Endothelial cell of umbilical vein (primary cell): Measurements from ENCODE around the gene NTN1. TPM values are rescaled to one million over a fixed set of nuclear protein-coding genes. Genes with fewer than 3 reads are reported as not detected.

ENCODE experiments used
- BruUV-seq: library from RNA; stranded (reverse); fragments of 400-500 nt; replicated peaks from 2 replicates; lab custom pipeline; 2021; lab: Mats Ljungman, UMichigan
- CTCF ChIA-PET: fragments of 300-600, 350-600 bp; sonication (Branson Sonifier 250); formaldehyde crosslinking; loops from one replicate; lab custom pipeline; 2021; ENCODE audit warnings: antibody characterized with exemption, inconsistent platforms; lab: Charles Lee
- POLR2A ChIA-PET: fragments of 300-600, 350-600 bp; sonication (Branson Sonifier 250); formaldehyde crosslinking; loops from one replicate; lab custom pipeline; 2021; ENCODE audit warnings: antibody characterized with exemption, inconsistent platforms; lab: Charles Lee
- DNase-seq: peaks from one replicate; pipeline ENCODE4 v3.0.0-alpha.2; 2011; ENCODE audit warnings: low read depth, low spot score
- FAIRE-seq: peaks from 2 replicates; lab custom pipeline; 2011; peaks lifted over from hg19 to GRCh38; lab: Jason Lieb, UNC
- H2AFZ ChIP-seq: 2 replicates; pipeline ENCODE4 v1.6.0; 2012; ENCODE audit warnings: low read depth, low read length, control low read depth, inconsistent platforms
- H3K27ac ChIP-seq: 2 replicates; pipeline ENCODE4 v1.5.1; 2011; ENCODE audit warnings: low read depth, mild to moderate bottlenecking, control low read depth, low read length, moderate library complexity; ENCODE audit not compliant: insufficient read depth
- H3K27me3 ChIP-seq, 2 experiments: 2 replicates each; pipeline versions ENCODE4 v1.6.0 to v1.6.1; 2011; ENCODE audit warnings: low read length in 2 of 2, mixed read lengths in 1 of 2; ENCODE audit not compliant: control insufficient read depth in 2 of 2, insufficient read depth in 2 of 2
- H3K36me3 ChIP-seq, 2 experiments: 2 replicates in 1 of 2; 3 replicates in 1 of 2; pipeline ENCODE4 v1.5.1; 2011; ENCODE audit warnings: low read length in 2 of 2, mild to moderate bottlenecking in 1 of 2, moderate library complexity in 1 of 2; ENCODE audit not compliant: control insufficient read depth in 2 of 2, insufficient read depth in 2 of 2; ENCODE audit errors: extremely low read depth in 1 of 2
- H3K4me1 ChIP-seq: 3 replicates; pipeline ENCODE4 v1.5.1; 2011; ENCODE audit warnings: mild to moderate bottlenecking, low read length; ENCODE audit not compliant: control insufficient read depth, insufficient read depth; ENCODE audit errors: extremely low read depth
- H3K4me2 ChIP-seq: 2 replicates; pipeline ENCODE4 v1.6.1; 2011; ENCODE audit warnings: low read length, control low read depth, mixed read lengths; ENCODE audit not compliant: insufficient read depth
- H3K4me3 ChIP-seq, 3 experiments: fragments of 200-600 bp in 1 of 3; sonication (generic), shearing (Covaris generic) in 1 of 3; replicated peaks in 1 of 3; 2 replicates each; pipeline ENCODE4 v1.5.1; 2011 to 2016; ENCODE audit warnings: control low read depth in 3 of 3, low read length in 3 of 3, mild to moderate bottlenecking in 2 of 3, inconsistent platforms in 1 of 3, low read depth in 1 of 3, moderate library complexity in 1 of 3; ENCODE audit not compliant: insufficient read depth in 1 of 3
- H3K79me2 ChIP-seq: 2 replicates; pipeline ENCODE4 v1.6.0; 2012; ENCODE audit warnings: low read length, inconsistent platforms; ENCODE audit not compliant: control insufficient read depth, insufficient read depth
- H3K9ac ChIP-seq: replicated peaks from 2 replicates; pipeline ENCODE3; 2011; ENCODE audit warnings: low read length, control low read depth; ENCODE audit not compliant: insufficient read depth; ENCODE audit errors: extremely low read depth
- H3K9me1 ChIP-seq: replicated peaks from 3 replicates; pipeline ENCODE4 v1.6.0; 2011; ENCODE audit warnings: mild to moderate bottlenecking, low read length; ENCODE audit not compliant: control insufficient read depth, insufficient read depth; ENCODE audit errors: extremely low read depth
- H3K9me3 ChIP-seq: replicated peaks from 2 replicates; pipeline ENCODE4 v1.5.1; 2012; ENCODE audit warnings: low read length, inconsistent platforms; ENCODE audit not compliant: control insufficient read depth, insufficient read depth
- H4K20me1 ChIP-seq: replicated peaks from 2 replicates; pipeline ENCODE3; 2011; ENCODE audit warnings: mild to moderate bottlenecking, low read length; ENCODE audit not compliant: control insufficient read depth, insufficient read depth; ENCODE audit errors: extremely low read depth
- CTCF ChIP-seq, 2 donors: IDR thresholded peaks; 1 replicate in 1 of 2; 2 replicates in 1 of 2; pipeline ENCODE4 v1.5.1; 2011; ENCODE audit warnings: low read length in 2 of 2, mild to moderate bottlenecking in 2 of 2, moderate library complexity in 2 of 2, control low read depth in 1 of 2, inconsistent platforms in 1 of 2, low read depth in 1 of 2; ENCODE audit not compliant: insufficient read depth in 1 of 2; ENCODE audit errors: extremely low read depth in 1 of 2
- EZH2 ChIP-seq: IDR thresholded peaks from 2 replicates; pipeline ENCODE4 v1.6.1; 2012; ENCODE audit warnings: borderline replicate concordance, low read depth, mild to moderate bottlenecking, moderate library complexity, low read length, inconsistent platforms; ENCODE audit not compliant: severe bottlenecking
- FOS ChIP-seq: IDR thresholded peaks from 2 replicates; pipeline ENCODE4 v1.6.1; 2011; ENCODE audit warnings: mild to moderate bottlenecking, low read length, moderate library complexity, borderline replicate concordance; ENCODE audit not compliant: insufficient read depth
- GATA2 ChIP-seq: IDR thresholded peaks from 2 replicates; pipeline ENCODE4 v1.7.0; 2011; ENCODE audit warnings: low read depth, mild to moderate bottlenecking, moderate library complexity, mixed read lengths, low read length; ENCODE audit not compliant: insufficient read length, insufficient read depth
- JUN ChIP-seq: IDR thresholded peaks from 2 replicates; pipeline ENCODE4 v1.6.1; 2011; ENCODE audit warnings: borderline replicate concordance, low read depth; ENCODE audit not compliant: insufficient read length, insufficient read depth
- MAX ChIP-seq: IDR thresholded peaks from 2 replicates; pipeline ENCODE4 v1.6.1; 2011; ENCODE audit not compliant: insufficient read depth, insufficient read length
- MYC ChIP-seq: IDR thresholded peaks from one replicate; pipeline ENCODE4 v1.6.1; 2011; ENCODE audit warnings: mild to moderate bottlenecking, low read depth, low read length
- POLR2A ChIP-seq: IDR thresholded peaks from 2 replicates; pipeline ENCODE4 v1.6.1; 2012; ENCODE audit warnings: low read depth, mild to moderate bottlenecking, control low read depth, low read length
- POLR2AphosphoS5 ChIP-seq: IDR thresholded peaks from 2 replicates; pipeline ENCODE4 v1.6.1; 2012; ENCODE audit warnings: low read depth, mild to moderate bottlenecking, control low read depth, low read length, moderate library complexity; ENCODE audit not compliant: insufficient read depth
- dilution Hi-C: fragments of 300-500 bp; cut with MboI; formaldehyde crosslinking; loops from one replicate; pipeline ENCODE4 v1.15.0; 2019; ENCODE audit warnings: low sequenced_read_pairs; ENCODE audit not compliant: extremely low pct_ligation_motif_present
- intact Hi-C: fragments of 100-400 bp; cut with micrococcal nuclease; formaldehyde crosslinking; loops from one replicate; pipeline ENCODE4 v1.10.0; 2022
- polyA plus RNA-seq, 4 experiments: library from polyadenylated mRNA; depleted of rRNA in 3 of 4; stranded (reverse) in 3 of 4; unstranded in 1 of 4; fragments of >200 nt; gene quantifications; 2 replicates each; pipeline versions ENCODE4 v1.2.1 to v1.2.3, GENCODE V29; 2011 to 2012; ENCODE audit warnings: missing spikeins in 1 of 4
- total RNA-seq: library from RNA; stranded (reverse); gene quantifications from 2 replicates; pipeline ENCODE4 v1.2.3, GENCODE V29; 2021

Gene NTN1
- total and polyA plus RNA-seq, 2 donors (not counting 3 experiments of a cell fraction or from before 2014, with no cell fraction given), result 0.10 to 0.18 TPM

GRCh38 chr17:9227819-9228407, 206.6 kb downstream of the NTN1 start:
- ChIA-PET POLR2A (no interaction called here), CTCF (no interaction called here)
- H3K9me3 ChIP-seq, result no peaks in the 10 kb centered on the region
- no peaks in the 10 kb centered on the region for H3K79me2 ChIP-seq
- no peak overlapping the region for H3K4me3 ChIP-seq
- H3K4me2 ChIP-seq, result no peak overlapping the region
- no peaks in the 10 kb centered on the region for H3K9me1 ChIP-seq
- H4K20me1 ChIP-seq, result no peaks in the 10 kb centered on the region
- DNase-seq (no peak), FAIRE-seq (no peak)
- TF ChIP-seq CTCF (IDR thresholded peaks at IDR 0.05; ENCODE audit: extremely low read depth in 1 of 2, insufficient read depth in 1 of 2, low read depth in 1 of 2, low read length in 2 of 2), result no peak
- no peak for TF ChIP-seq MYC
- TF ChIP-seq POLR2A, result no peak
- no peak for TF ChIP-seq JUN
- no peak overlapping the region for H2AFZ ChIP-seq
- BruUV-seq, result no TSS peak
- intact Hi-C loops (no loop called here), dilution Hi-C loops (no loop called here)
- H3K27me3 ChIP-seq, result no peaks in the 10 kb centered on the region
- no peaks in the 10 kb centered on the region for H3K36me3 ChIP-seq
- no peaks in the 10 kb centered on the region for H3K4me1 ChIP-seq
- no peak overlapping the region for H3K9ac ChIP-seq
- H3K27ac ChIP-seq, result no peak overlapping the region

- no peaks in the 10 kb centered on the region for H3K9me1 ChIP-seq
- no peak overlapping the region for H3K4me2 ChIP-seq
- no peak overlapping the region for H3K9ac ChIP-seq
- no peaks in the 10 kb centered on the region for H4K20me1 ChIP-seq
- TF ChIP-seq EZH2 (no peak), POLR2AphosphoS5 (no peak), MYC (no peak), MAX (no peak), POLR2A (no peak), GATA2 (no peak), JUN (no peak), FOS (no peak), CTCF (IDR thresholded peaks at IDR 0.05; ENCODE audit: extremely low read depth in 1 of 2, insufficient read depth in 1 of 2, low read depth in 1 of 2, low read length in 2 of 2) (no peak)
- H3K27me3 ChIP-seq, result no peaks in the 10 kb centered on the region
- BruUV-seq, result no TSS peak
- no peaks in the 10 kb centered on the region for H3K79me2 ChIP-seq
- H3K9me3 ChIP-seq, result no peaks in the 10 kb centered on the region
- no peak for FAIRE-seq
- no peak for DNase-seq
- ChIA-PET POLR2A (no interaction called here), CTCF (no interaction called here)
- dilution Hi-C loops (no loop called here), intact Hi-C loops (no loop called here)
- H3K27ac ChIP-seq, result no peak overlapping the region
- H2AFZ ChIP-seq, result no peak overlapping the region
- no peaks in the 10 kb centered on the region for H3K36me3 ChIP-seq
- H3K4me3 ChIP-seq, result no peak overlapping the region
- H3K4me1 ChIP-seq, result no peaks in the 10 kb centered on the region
Observed at GRCh38 chr17:9228408-9229159, 207.3 kb downstream of the NTN1 start.
